ENCODE measurements around the gene RPGRIP1.

DNA sequence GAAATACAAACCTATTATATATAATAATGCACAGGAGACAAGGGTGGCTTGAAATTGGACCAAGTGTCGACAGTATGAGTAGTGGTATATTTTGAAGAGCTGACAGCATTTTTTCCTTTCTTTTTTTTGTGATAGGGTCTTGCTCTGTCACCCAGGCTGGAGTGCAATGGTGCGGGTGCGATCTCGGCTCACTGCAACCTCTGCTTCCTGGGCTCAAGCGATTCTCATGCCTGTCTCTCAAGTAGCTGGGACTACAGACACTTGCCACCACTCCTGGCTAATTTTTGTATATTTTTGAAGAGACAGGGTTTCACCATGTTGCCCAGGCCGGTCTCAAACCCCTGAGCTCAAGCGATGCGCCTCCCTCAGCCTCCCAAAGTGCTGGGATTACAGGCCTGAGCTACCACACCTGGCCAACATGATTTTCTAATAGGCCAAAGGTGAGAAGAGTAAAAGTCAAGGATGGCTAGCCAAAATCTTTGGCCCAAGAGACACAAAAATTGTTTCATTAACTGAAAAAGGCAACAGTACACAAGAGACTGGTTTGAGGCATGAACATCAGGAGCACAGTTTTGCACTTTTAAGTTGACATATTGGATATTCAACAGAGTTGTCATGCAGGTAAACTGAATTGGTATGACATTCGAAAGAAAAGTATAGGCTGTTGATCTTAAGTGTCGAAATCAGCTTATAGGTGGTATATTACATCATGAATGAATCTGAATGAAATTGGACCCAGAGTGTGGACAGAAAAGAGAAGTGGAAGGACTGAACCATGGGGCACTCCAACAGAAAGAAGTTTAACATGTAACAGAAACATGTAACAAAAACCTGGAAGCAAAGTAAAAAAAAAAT is 23.1 kb upstream of the RPGRIP1 start:
- TF ChIP-seq, protein P1, sequence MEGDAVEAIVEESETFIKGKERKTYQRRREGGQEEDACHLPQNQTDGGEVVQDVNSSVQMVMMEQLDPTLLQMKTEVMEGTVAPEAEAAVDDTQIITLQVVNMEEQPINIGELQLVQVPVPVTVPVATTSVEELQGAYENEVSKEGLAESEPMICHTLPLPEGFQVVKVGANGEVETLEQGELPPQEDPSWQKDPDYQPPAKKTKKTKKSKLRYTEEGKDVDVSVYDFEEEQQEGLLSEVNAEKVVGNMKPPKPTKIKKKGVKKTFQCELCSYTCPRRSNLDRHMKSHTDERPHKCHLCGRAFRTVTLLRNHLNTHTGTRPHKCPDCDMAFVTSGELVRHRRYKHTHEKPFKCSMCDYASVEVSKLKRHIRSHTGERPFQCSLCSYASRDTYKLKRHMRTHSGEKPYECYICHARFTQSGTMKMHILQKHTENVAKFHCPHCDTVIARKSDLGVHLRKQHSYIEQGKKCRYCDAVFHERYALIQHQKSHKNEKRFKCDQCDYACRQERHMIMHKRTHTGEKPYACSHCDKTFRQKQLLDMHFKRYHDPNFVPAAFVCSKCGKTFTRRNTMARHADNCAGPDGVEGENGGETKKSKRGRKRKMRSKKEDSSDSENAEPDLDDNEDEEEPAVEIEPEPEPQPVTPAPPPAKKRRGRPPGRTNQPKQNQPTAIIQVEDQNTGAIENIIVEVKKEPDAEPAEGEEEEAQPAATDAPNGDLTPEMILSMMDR (IDR thresholded peaks at IDR 0.05), result no peak
- no peak for TF ChIP-seq POLR2A (IDR thresholded peaks at IDR 0.05)
- no peak for TF ChIP-seq EP300 (IDR thresholded peaks at IDR 0.05)

All from stomach (tissue), 4 donors.